Right ventricle myocardium superior (tissue), 1 donor: Measurements from ENCODE around the gene LRRTM4. TPM values are rescaled to one million over a fixed set of nuclear protein-coding genes. Genes with fewer than 3 reads are reported as not detected.
"Not testable (repeated sequence)": the region's sequence is repeated elsewhere in the genome, so short reads cannot be mapped to it uniquely, and the experiment has no call there.

Experiments
- ATAC-seq: fragments of 200-7000 bp; cut with Tn5 transposase; one replicate; pipeline ENCODE4 v1.9.1; 2020; ENCODE audit warnings: mild to moderate bottlenecking; ENCODE audit not compliant: poor library complexity
- DNase-seq: peaks from one replicate; pipeline ENCODE4 v3.0.0-alpha.2; 2020
- intact Hi-C: fragments of 100-400 bp; cut with DNase I; formaldehyde crosslinking; loops from one replicate; pipeline ENCODE4 v1.11.2; 2022
- total RNA-seq: library from RNA; stranded (reverse); fragmentation: NEBNext Ultra II Directional; extraction: Animal tissue kit (Norgen Biotek cat#: 25700); gene quantifications from one replicate; pipeline ENCODE4 v1.2.1, GENCODE V29; 2021
- donor health status: DM: no; HTN: yes; CAD: no; lungs with severe emphysema.

The LRRTM4 gene
- total RNA-seq, 1 donor from 2014 or later, result 0.70 TPM

DNA sequence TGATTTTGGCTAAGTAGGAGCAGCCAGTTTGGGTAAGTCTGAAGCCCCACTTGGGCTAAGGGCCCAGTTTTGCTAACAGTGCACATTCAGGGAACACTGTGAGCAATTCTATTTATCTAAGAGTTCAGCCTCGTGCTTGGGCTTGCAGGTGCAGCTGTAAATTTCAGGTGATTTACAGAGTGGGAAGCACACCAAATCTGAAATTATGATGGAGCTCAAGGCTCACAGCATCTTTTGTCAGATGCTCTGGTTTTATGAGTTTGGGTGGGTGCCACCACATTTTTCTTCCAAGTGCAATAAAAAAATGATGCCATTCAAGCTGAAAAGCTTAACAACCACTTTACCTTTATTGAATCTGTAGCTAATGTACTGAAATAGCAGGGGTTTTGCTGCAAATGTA, 671.2 kb downstream of the LRRTM4 start:
- DNase-seq (no peak), ATAC-seq (no peak)
- intact Hi-C loops, result no loop called here

DNA sequence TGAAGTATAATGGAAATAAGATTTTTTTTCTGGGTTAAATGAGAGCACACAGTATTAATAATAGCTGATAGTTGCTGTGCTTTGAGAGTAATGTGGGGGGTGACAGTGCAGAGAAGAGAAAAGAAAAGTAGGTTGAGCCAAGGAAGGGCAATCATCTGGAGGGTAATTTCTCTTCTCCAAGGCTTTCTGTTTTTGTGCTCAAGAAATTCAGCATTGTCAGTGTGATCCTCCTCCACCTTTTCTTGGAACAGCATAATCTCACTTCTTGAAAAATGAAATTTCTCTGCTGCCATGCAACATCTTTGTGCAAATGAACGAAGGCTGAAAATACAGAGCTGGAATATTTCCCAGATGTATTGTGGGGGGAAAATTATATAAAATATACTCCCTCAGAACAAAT, 673.1 kb downstream of the LRRTM4 start:
- ATAC-seq (no peak), DNase-seq (no peak)
- intact Hi-C loops, result no loop called here

DNA sequence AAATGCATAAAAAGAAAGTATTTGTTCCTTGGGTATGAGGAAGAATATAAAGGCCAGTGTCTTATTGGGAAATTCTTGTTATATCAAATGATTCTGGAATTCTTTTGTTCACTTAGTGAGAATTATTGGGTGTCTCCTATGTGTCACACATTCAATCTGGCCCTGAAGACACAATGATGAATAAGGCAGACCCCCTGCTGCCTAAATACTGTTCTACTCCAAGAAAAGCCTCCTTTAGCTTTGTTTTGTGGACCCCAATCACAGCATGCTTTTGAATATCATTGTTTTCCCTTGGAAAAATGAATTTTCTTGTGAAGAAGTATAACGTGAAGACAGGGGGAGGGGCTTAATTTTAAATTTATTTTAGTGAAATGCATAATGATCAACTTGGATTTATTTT, 682.4 kb downstream of the LRRTM4 start:
- no peak for DNase-seq
- ATAC-seq, result no peak
- intact Hi-C loops, result no loop called here

DNA sequence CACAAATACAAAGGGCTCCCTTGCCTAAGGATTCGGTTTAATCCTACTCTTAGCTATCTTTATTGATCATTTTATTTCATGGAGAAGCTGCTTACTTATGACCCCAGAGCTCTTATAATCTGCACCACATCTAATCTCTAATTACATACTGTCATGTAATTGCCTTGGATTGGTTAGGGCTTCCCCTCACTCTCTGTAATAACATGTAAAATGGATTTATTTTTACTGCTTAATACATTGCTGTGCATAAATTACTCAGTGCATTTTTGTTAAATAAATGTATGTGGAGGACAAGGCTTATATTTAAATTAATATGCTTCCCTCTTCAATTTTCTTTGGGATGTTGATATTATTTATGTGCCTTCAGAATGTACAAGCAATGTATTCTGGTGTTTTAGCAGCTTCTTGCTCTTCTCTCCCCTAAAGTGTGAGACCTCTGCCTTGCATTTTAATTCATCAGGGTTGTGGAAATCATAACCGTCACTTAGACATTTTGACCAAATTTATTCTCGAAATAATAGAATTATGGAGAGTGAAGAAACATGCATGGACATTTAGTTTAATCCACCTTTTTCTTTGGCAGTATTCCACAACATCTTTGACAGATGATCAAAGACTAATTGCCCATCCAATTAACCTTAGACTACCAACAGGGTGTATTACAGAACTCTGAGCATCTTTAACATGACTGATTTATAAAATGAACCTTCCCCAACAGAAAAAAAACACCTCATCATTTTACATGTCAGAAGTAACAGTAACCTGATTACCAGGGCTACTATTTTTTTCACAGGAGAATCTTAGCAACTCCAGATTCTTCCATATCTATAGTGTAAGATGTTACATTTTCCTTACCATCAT, 692.6 kb downstream of the LRRTM4 start:
- no peak for DNase-seq
- intact Hi-C loops, result no loop called here
- ATAC-seq, result no peak

DNA sequence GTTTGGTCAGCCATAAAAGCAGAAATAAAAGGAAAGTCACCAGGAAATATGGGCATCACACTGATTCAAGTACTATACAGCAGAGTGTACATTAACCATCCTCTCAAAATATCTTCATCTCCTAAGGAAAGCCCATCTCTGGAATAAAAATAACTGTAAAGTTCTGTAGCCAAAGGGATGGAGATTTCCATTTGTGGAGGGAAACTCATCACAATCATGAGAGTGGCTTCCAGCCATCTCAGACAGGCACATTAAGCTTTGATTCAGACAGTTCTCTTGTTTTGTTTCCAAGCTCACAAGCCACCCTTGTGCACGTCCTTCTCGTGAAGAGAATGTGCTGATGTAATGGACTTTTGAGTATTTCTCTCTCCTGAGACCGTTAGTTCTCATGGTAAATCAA, 695.5 kb downstream of the LRRTM4 start:
- no peak for ATAC-seq
- DNase-seq, result no peak
- intact Hi-C loops, result no loop called here

DNA sequence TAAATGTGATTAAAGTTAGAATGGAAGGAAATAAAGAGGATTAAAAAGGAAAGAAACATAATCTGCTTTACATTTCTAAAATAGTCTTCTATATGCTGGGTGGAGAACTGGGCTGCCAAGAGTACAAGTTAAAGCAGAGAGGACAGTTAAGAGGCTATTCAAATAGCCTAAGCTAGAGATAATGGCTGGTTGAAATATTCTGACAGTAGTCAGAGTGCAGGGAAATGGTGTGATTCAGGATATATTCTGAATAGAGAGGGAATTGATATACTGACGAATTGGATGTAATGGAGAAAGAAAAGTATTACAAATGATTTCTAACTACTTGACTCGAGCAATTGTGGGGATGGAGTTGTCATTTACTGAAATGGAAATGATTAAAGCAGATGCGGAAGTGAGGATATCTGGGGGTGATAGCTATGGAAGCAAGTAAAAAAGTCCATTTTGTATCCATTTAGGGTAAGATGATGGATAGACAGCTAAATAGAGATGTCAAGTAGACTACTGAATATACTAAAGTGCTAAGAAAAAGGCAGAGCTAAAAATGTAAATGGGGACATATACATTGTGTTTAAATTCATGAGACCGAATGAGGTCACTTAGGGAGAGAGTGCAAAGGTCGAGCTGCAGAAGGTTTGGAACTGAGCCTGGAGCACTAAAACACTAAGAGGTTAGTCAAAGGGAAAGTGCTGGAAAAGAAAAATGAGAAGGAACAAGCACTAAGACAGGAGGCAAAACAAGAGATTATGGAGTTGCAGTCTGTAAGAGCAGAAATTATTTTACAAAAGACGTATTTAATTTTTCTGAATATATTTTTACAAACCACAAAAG, 696.8 kb downstream of the LRRTM4 start:
- DNase-seq (no peak), ATAC-seq (no peak)
- intact Hi-C loops, result no loop called here

DNA sequence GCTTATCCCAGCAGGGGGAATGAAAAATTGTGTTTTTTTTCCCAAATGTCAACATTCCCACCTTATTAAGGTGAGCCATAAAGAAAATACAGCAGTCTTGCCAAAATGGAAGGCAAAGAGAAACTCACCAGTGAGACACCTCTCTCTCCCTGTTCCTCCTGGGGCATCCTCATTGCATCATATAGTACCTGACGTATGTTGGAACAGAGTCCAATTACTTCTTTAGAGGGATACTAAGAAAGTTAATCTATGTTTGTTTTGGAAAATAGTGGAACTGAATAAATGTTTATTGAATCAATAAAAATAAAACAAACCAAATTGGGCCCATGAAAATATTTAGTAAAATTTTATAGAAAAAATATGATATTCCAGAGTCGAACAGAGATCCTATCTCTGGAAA, 700.4 kb downstream of the LRRTM4 start:
- DNase-seq (no peak), ATAC-seq (no peak)
- intact Hi-C loops, result no loop called here

DNA sequence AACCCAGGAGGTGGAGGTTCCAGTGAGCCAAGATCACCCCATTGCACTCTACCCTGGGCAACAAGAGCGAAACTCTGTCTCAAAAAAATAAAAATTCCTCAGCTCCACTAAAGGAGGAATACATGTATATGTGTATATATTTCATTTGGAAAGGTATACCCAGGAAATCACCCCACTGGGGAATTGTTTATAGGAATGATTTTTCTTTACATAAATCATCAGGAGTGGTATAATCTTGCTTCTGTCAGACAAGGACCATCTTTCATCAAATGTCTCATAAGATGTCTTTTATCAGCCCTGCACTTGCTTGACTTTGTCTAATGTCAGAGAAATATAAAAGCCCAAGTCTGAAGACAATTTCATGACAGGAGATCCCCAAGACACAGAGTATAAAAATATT, 709.1 kb downstream of the LRRTM4 start:
- ATAC-seq, result no peak
- no peak for DNase-seq
- intact Hi-C loops, result no loop called here

DNA sequence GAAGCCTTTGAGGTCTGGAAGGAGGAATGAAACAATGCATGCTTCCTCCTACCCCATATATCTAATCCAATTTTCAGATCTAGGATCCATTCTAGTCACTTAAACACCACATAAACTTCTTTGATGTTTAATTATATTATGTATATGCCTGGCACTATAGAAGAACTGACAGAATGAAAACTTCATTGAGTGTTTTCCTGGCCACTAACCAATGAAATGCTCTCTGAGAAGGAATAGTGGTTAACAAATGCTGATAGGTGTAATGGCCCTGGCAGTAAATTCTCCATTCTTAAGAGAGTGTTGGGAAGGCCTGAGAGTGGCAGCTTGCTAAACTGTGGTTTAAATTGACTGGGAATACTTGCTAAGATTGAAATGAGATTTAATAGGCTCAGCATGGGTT, 710.0 kb downstream of the LRRTM4 start:
- DNase-seq (no peak), ATAC-seq (no peak)

DNA sequence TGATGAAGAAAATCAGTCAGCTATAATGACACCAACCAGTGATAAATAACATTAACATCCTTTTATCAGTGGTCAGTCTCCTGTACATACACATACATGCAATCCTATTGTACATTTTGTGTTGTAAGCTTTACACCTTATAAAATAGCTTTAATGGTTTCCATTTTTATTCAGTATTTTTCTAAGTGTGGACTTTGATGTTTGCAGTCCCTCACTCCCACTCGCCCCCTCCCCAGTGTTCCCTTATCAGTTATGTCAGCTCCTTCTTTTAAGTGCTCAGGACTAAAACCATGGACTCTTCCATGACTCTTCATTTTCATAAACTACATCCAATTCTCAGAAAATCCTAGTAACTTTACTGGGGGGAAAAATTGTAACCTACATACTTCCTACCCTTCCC, 713.0 kb downstream of the LRRTM4 start:
- DNase-seq (no peak), ATAC-seq (no peak)
- intact Hi-C loops, result no loop called here

More for the DNA sequence above, 710.0 kb downstream of the LRRTM4 start:
- intact Hi-C loops, result no loop called here

DNA sequence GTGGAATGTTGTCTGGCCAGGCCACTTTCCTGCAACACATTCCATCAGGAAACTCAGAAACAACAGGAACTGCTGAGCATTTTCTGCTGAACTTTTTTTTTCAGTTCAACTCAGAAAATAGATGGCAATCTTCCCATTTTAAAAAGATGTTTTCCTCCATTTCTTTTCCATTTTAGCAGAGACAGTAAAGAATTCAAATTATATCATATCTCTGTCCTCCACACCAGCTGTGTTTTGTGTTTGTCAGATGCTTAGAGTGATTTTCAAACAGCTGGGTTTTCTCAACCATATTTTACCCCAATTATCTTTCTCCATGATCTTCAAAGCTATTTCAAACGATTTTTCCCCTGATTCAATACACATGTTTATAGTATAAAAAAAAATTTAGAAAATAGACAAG, 713.4 kb downstream of the LRRTM4 start:
- ATAC-seq (no peak), DNase-seq (no peak)
- intact Hi-C loops, result no loop called here

DNA sequence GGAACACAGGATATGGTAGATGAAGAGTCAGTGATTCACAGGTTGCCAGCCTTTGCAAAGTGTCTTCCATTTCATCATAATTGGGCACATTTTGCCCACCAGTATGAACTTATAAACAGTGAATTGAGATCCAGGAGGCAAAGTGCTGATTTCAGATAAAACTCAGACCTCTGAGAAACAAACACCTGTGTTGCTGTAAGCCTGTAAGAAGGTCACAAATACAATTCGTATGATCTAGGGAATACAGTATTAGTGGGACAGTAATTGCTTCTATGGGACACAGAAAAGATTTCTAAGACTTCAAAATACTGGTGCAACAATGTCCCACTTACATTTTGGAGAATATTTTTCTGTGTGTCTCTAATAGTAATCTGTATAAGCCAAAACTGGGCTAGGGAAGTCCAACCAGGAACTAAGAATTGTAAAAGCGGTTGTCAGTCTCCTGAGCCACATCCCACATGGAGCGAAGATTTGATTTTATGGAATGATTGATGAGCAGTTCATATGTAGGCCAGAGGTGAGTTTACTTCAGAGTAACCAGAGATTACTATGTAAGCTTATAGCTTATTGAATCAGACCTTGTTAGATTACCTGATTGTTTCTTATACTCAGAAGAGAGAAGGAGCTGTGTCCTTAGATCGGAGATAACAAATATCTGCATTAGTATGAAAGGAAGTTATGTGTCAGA, 728.4 kb downstream of the LRRTM4 start:
- ATAC-seq (no peak), DNase-seq (no peak)
- intact Hi-C loops, result no loop called here

DNA sequence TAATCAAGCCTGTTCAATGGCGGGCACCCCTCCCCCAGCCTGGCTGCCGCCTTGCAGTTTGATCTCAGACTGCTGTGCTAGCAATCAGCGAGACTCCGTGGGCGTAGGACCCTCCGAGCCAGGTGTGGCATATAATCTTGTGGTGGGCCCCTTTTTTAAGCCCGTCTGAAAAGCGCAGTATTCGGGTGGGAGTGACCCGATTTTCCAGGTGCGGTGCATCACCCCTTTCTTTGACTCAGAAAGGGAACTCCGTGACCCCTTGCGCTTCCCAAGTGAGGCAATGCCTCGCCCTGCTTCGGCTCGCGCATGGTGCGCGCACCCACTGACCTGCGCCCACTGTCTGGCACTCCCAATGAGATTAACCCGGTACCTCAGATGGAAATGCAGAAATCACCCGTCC, 740.9 kb downstream of the LRRTM4 start:
- ATAC-seq, DNase-seq, intact Hi-C loops: not testable (repeated sequence)

DNA sequence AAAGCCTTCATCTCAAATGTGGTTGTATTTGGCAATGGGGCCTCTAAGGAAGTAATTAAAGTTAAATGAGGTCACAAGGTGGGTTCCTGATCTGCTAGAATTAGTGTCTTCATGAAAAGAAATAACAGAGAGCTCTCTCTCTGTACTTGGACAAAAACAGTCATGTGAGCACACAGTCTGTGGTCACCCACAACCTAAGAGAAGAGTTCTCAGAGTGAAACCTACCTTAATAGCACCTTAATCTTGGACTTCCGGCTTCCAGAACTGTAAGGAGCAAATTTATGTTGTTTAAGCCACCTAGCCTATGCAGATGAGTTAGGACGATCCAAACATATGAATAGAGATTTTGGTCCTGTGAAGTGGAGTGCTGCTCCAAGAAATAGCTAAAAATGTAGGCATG, 758.9 kb downstream of the LRRTM4 start:
- DNase-seq, result no peak
- intact Hi-C loops, result no loop called here
- ATAC-seq, result no peak

DNA sequence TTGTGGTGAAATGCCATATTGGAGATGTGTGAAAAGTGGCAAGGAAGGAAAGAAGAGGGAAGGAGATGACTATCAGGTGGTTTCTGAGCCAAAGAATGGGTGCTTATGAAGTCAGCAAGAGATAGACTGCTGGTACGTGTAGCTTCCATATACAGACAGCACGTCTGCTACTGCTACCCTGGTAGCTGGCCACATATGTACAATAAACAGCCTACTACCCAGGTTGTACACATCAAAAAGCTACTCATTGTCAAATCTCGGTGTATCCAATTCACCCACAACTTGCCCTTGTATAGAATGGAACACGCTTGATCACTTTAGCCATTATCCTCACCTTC, 761.8 kb downstream of the LRRTM4 start:
- no peak for DNase-seq
- intact Hi-C loops, result no loop called here
- ATAC-seq, result no peak

DNA sequence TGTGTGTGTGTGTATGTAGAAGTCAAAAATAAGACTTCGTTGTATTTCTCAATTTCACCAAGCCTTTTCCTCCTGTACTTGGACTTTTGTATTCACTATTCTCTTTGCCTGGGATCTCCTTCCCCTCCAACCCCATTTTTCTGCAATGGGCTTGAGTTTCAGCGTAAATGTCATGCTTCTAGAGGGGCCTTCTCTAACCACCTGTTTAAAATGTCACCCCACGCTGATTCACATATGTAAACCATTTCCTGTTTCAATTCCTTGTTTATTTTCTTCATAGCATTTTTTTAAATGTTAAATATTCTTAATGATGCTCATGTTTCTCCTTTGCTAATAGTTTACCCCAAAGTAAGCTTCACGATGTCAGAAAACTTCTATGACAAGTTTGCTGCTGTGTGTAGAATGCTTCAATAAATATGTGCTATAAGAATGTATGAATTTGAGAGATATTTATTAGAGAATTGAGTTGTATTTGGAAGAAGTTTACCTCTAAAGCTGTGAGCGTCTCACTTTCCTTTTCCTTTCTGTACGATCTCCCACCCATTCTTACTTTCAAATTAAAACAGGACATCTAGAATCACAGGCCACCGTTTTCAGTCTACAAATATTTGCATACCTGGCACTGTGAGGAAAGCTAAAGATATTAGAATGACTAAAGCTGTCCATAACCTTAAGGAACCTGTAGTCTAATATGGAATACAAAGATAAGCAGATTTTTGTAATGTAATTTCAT, 762.4 kb downstream of the LRRTM4 start:
- intact Hi-C loops, result no loop called here
- ATAC-seq, result no peak
- DNase-seq, result no peak

DNA sequence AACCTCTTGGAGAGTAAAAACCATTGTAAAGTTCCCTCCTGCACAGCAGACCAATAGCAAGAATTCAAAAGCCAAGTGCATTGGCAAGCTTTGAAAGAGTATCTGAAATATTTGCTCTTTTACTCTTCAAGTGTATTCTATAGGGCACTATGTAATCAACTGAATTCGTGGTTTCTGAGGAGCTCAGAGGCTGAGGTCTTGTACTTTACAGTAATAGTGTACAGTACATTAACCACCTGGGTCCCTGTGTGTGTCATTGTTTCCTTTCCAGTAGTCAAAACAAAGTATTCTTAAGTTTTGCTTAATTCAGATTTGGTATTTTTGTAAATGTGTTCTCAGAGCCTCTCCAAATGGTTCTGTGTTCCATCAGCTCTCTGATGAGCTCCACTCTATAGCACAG, 769.7 kb downstream of the LRRTM4 start:
- ATAC-seq, result no peak
- intact Hi-C loops, result no loop called here

DNA sequence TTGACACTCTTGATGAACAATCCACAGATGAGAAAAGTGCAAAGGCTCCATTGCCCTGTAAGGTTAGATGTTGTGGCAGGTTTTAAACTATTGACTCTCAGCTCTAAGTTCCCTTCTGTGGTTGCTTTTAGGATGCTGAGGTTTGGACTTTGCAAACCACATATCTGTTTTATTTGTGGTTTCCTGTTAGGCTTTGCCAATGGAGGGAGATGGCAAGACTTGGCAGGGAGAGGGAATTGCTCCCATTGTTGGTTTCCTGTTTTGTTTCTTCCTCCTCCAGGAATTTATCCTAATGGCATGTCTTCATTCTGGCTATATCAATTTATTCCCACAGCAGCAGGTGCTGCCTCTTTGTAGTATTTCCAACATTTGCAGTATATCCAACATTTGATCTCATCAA, 772.3 kb downstream of the LRRTM4 start:
- intact Hi-C loops, result no loop called here
- no peak for ATAC-seq

More for the DNA sequence above, 769.7 kb downstream of the LRRTM4 start:
- DNase-seq, result no peak

More for the DNA sequence above, 772.3 kb downstream of the LRRTM4 start:
- no peak for DNase-seq
